HAP-1 (cell line): Measurements from ENCODE around the gene CCN5.
"Not testable (repeated sequence)": the region's sequence is repeated elsewhere in the genome, so short reads cannot be mapped to it uniquely, and the experiment has no call there.

Experiments used
- DNase-seq, 2 experiments: peaks; one replicate each; pipeline ENCODE4 v3.0.0-alpha.2; 2016 to 2020; ENCODE audit warnings: low spot score in 2 of 2
- H3K27me3 ChIP-seq: fragments of 250-450 bp; sonication (Bioruptor Pico); 2 replicates; pipeline ENCODE4 v1.5.1; 2020; ENCODE audit warnings: low read depth, mild to moderate bottlenecking, moderate library complexity
- H3K36me3 ChIP-seq: fragments of 250-450 bp; sonication (Bioruptor Pico); replicated peaks from 2 replicates; pipeline ENCODE4 v1.5.1; 2020; ENCODE audit warnings: mild to moderate bottlenecking
- H3K4me1 ChIP-seq: fragments of 250-450 bp; sonication (Bioruptor Pico); 2 replicates; pipeline ENCODE4 v1.5.1; 2020; ENCODE audit warnings: mild to moderate bottlenecking
- H3K4me3 ChIP-seq: fragments of 250-450 bp; sonication (Bioruptor Pico); 2 replicates; pipeline ENCODE4 v1.5.1; 2020; ENCODE audit warnings: mild to moderate bottlenecking, moderate library complexity
- H3K9me3 ChIP-seq: fragments of 250-450 bp; sonication (Bioruptor Pico); 2 replicates; pipeline ENCODE4 v1.5.1; 2020; ENCODE audit warnings: mild to moderate bottlenecking, moderate library complexity
- in situ Hi-C: fragments of 300-500 bp; cut with MboI; formaldehyde crosslinking; loops from 3 replicates; pipeline ENCODE4 v1.14.3; 2020; ENCODE audit warnings: low sequenced_read_pairs, inconsistent platforms, mixed read lengths

Gene CCN5

DNA sequence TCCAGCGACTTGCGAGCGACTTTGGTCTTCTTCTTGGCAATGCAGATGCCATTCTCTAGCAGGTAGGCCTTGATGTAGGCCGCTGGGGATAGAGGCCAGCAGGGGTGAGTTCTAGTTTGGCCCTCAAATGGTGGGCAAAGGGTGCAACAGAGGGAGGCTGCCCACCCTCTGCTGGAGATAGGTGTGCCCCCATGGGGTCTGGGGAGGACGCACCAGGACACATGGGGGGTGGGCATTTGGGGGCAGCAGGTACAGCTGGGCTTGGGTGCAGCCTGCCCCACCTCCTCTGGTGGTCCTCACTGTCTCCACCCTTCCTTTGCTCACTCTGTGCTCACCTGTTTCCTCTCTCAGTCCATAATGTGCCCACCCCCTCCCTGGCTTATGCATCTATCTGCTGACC, 41.8 kb downstream of the CCN5 start:
- Histone ChIP-seq H3K36me3 (no peaks in the 10 kb centered on the region), H3K4me1 (no peaks in the 10 kb centered on the region), H3K9me3 (no peaks in the 10 kb centered on the region), H3K27me3 (no peaks in the 10 kb centered on the region), H3K4me3 (no peak overlapping the region)
- in situ Hi-C loops, result no loop called here
- no peak for DNase-seq

DNA sequence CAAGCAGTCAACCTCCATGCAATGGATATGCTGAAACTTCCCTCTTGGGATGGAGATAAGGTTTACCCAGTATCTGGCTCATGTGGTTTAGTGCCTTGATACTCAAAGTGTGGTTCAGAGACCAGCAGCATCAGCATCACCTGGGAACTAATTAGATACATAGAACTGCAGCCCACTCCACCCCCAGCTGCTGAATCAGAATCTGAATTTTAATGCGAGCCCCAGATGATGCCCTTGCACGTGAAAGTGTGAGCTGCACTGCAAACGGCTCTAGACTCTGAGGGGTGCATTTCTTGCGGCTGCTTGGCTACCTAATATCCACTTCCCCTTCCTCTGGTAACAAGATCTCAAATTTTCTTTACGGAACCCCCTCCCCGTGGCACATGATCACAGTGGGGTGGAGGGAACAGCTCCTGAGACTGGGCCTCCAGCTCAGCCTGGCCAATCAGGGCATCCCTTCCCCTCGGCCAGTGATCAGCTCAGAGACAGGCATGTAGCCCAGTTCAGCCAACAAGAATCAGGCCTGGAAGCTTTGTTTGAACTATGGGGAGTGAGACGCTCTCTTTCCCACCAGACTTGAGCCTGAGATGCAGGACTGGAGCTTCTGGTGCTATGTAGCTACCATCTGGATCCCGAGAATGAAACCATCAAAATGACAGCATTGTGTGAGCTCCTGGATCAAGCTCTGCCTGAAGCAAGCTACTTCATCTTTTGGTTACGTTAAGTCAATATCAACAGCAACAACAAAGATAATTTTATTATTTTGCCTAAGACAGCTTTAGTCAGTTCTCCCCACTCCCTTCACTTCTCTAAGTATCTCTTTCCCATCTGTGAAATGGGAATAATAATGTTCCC, 43.3 kb downstream of the CCN5 start:
- Histone ChIP-seq H3K9me3 (no peaks in the 10 kb centered on the region), H3K4me1 (no peaks in the 10 kb centered on the region), H3K36me3 (no peaks in the 10 kb centered on the region), H3K4me3 (no peak overlapping the region), H3K27me3 (no peaks in the 10 kb centered on the region)
- in situ Hi-C loops, result no loop called here
- no peak for DNase-seq

DNA sequence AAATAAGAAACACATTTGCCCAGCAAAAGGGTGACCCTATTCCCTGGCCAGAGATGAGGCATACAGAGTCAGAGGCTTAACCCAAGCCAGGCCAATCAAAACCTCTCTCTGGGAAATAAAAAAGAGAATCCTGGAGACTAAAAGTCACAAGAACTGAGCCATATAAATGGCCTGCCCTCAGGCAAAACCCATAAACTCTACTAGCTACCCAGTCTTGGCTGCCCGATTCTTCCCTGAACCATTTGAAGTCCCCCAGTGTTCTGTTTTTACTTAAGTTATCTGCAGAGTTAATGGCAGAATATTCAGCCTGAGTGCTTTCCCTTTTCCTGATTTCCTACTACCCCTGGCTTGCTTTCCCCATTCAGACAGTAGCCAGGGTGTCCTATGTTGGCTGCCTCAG, 44.4 kb downstream of the CCN5 start:
- in situ Hi-C loops, result no loop called here
- no peaks in the 10 kb centered on the region for H3K27me3 ChIP-seq
- no peaks in the 10 kb centered on the region for H3K9me3 ChIP-seq
- no peak overlapping the region for H3K4me3 ChIP-seq
- H3K4me1 ChIP-seq, result no peaks in the 10 kb centered on the region
- no peaks in the 10 kb centered on the region for H3K36me3 ChIP-seq
- DNase-seq, result no peak

DNA sequence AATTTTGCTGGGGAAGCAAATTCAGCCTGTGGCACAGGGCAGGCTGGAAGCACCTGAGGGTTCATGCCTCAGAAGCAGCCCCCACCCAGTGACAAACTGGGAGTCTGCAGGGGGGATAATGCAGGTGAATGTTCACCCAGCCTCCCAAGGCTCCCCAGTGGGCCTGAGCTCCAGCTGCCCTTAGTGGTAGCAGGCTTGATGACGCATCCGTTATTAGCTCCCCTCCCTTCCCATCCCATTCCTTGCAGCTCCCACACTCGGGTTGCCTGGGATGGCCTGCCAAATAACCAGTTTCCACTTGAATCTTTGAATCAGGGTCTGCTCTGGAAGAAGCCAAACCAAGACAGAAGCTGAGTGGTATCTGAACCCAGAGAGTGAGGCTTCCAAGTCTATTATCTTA, 46.3 kb downstream of the CCN5 start:
- H3K36me3 ChIP-seq, result no peaks in the 10 kb centered on the region
- H3K27me3 ChIP-seq, result no peaks in the 10 kb centered on the region
- no peak for DNase-seq
- in situ Hi-C loops, result no loop called here
- H3K4me1 ChIP-seq, result peaks cover 10% of the 10 kb centered on the region
- H3K9me3 ChIP-seq, result no peaks in the 10 kb centered on the region
- no peak overlapping the region for H3K4me3 ChIP-seq

DNA sequence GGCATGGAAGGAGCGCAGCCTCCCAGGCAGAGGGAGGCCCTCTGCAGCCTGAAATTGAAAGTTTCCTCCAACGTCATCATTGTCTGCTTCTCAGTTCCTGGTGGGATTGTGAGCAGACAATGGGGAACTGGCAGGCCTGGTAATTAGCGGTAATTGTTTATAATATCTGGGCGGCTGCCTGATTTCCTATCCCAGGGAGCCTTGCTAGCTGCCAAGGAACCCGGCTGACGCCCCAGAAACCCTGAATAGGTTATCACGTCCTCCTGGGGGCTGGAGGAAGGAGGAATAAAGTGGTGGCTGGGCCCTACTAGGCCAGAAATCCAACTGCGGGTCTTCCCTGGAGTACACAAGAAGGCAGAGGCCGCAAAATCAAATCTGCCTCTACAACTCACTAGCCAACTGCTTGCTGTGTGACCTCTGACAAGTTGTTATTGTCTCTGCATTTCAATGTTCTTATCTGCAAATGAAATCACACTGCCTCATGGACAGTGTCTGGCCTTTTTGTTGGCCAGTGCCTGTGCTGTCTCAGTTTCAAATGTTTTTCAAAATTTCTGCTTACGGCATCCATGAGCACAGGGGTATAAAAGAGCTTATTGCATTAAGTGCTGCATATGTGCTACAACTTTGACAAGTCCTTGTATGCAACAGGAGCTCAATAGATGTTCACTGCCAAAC, 47.4 kb downstream of the CCN5 start:
- no peak for DNase-seq
- in situ Hi-C loops, result no loop called here
- Histone ChIP-seq H3K9me3 (no peaks in the 10 kb centered on the region), H3K4me1 (peaks cover 10% of the 10 kb centered on the region), H3K36me3 (no peaks in the 10 kb centered on the region), H3K4me3 (no peak overlapping the region), H3K27me3 (no peaks in the 10 kb centered on the region)

DNA sequence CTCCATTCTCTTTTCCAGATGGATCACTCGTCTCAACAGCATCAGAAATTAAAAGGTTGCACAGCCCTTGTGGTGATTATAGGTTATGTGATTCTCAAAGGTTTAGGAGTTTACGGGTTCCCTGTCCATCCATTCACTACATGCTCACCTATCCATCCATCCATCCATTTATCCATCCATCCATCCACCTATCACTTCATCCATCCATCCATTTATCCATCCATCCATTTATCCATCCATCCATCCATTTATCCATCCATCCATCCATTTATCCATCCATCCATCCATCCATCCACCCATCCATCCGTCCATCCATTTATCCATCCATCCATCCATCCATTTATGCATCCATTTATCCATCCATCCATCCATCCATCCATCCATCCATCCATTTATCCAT, 48.6 kb downstream of the CCN5 start:
- H3K27me3 ChIP-seq, H3K4me1 ChIP-seq, H3K36me3 ChIP-seq, in situ Hi-C loops, H3K4me3 ChIP-seq, H3K9me3 ChIP-seq, DNase-seq: not testable (repeated sequence)

DNA sequence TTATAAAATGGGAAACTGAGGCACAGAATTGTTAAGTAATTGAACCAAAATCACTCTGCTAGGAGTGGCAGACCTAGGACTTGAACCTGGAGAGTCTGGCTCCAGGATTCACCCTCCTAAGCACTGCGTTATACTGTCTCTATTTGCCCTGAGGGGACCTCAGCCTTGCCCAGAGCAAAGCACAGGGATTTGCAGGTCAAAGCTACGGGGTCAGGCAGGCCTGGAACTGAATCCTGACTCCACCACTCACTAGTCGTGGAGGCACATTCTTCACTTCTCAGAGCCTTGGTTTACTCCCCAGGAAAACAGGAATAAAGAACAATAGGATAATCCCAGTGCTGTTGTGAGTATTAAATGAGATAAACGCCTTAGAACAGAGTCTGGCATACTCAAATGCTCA, 49.9 kb downstream of the CCN5 start:
- Histone ChIP-seq H3K27me3 (no peaks in the 10 kb centered on the region), H3K4me1 (peaks cover 10% of the 10 kb centered on the region), H3K36me3 (no peaks in the 10 kb centered on the region), H3K4me3 (no peak overlapping the region), H3K9me3 (no peaks in the 10 kb centered on the region)
- DNase-seq, result peak; percentile 63 to 70
- in situ Hi-C loops, result no loop called here

DNA sequence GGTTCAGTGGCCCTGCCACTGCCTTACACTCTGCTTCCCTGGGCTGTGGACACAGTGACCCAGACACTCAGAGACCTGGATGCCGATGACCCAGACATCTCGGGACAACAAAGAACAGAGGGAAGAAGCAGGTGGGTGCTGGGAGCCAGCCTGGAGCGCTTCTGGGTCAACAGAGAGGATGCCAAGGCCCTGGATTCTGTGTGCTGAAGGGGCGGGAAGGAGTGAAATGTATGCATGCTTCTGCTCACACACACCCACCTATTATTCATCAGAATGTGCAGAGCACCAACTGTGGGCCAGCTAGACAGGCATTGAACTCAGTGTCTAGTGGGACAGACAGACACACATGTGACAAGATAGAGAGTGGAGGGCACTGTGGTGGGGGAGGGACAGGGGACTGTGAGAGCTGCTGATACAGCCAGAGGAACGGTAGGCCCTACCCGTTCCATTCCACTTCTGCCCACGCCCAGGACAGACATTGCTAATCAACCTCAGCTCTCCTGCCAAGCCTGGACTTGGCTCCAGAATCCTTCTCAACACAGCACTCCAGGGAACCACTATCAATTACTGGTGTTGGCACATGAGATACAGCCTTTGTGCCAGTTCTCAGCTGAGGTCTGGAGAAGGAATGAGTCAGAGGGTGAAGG, 50.7 kb downstream of the CCN5 start:
- Histone ChIP-seq H3K27me3 (no peaks in the 10 kb centered on the region), H3K4me1 (peaks cover 10% of the 10 kb centered on the region), H3K4me3 (no peak overlapping the region), H3K36me3 (no peaks in the 10 kb centered on the region), H3K9me3 (no peaks in the 10 kb centered on the region)
- DNase-seq, result no peak
- in situ Hi-C loops, result no loop called here

DNA sequence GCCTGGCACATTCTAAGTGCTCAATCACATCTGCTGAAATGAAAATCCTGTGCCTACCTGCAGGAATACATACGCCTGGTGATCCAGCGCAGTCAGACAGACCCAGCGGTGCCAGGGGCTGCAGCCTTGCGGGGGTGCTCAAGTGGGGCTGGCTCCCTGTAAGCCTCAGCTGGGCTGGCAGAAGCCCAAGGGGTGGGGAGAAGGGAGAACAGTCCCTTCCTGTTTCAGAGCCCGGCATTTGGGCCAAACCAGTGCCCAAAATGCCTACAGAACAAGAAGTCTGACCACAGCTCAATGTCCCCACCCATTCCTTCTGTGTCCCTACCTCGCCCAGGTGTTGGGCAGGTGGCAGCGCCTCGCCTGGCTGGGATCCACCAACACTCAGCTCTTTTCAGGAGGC, 53.1 kb downstream of the CCN5 start:
- DNase-seq, result no peak
- in situ Hi-C loops, result no loop called here
- H3K36me3 ChIP-seq, result no peaks in the 10 kb centered on the region
- no peaks in the 10 kb centered on the region for H3K9me3 ChIP-seq
- no peaks in the 10 kb centered on the region for H3K27me3 ChIP-seq
- peaks cover 10% of the 10 kb centered on the region for H3K4me1 ChIP-seq
- no peak overlapping the region for H3K4me3 ChIP-seq

DNA sequence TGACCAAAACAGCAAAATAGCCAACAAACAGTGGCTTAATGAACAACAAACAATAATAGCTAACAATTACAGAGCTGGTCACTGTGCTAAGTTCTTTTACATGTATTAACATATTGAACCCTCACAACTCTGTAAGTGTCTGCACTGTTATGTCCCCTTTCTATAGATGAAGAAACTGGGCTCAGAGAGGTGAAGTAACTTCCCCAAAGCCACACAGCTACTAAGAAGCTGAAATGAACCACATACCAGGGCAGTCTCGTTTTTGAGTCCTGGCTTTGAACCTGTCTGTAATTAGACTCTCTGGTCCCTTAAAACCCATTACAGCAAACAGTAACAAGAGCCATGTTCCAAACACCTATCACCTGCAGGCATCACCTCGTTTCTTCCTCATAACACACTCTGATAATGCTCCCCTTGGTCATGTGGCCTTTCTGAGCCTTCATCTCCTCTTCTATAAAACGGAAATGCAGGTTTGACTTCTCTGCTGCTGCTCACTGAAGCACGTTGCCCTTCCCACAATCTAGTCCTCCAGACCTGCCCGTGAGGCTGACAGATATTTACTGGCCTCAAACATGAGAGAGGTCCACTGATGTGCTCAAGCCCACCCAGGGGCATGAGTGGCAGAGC, 53.8 kb downstream of the CCN5 start:
- Histone ChIP-seq H3K27me3 (no peaks in the 10 kb centered on the region), H3K4me1 (peaks cover 10% of the 10 kb centered on the region), H3K9me3 (no peaks in the 10 kb centered on the region), H3K4me3 (no peak overlapping the region), H3K36me3 (no peaks in the 10 kb centered on the region)
- in situ Hi-C loops, result no loop called here
- DNase-seq, result no peak

DNA sequence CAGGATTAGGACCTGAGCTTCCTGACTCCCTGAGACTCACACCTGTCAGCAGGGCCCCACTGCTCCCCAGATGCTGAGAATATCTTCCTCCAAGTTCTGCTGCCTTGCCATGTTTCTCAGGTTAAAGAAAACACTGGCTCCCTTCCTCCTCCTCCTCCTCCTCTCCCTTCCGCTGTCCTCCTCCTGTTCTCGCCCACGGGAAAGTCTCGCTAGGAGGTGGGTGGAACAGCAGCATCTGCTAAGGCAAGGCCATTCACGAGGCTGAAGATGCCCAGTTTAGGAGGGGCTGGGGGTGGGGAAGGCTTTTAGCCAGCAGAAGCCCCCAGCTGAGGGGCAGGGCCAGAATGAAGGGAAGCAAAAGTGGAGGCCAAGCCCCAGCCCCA, 54.3 kb downstream of the CCN5 start:
- Histone ChIP-seq H3K4me1 (peaks cover 10% of the 10 kb centered on the region), H3K4me3 (no peak overlapping the region), H3K9me3 (no peaks in the 10 kb centered on the region), H3K36me3 (no peaks in the 10 kb centered on the region), H3K27me3 (no peaks in the 10 kb centered on the region)
- no peak for DNase-seq
- in situ Hi-C loops, result no loop called here

DNA sequence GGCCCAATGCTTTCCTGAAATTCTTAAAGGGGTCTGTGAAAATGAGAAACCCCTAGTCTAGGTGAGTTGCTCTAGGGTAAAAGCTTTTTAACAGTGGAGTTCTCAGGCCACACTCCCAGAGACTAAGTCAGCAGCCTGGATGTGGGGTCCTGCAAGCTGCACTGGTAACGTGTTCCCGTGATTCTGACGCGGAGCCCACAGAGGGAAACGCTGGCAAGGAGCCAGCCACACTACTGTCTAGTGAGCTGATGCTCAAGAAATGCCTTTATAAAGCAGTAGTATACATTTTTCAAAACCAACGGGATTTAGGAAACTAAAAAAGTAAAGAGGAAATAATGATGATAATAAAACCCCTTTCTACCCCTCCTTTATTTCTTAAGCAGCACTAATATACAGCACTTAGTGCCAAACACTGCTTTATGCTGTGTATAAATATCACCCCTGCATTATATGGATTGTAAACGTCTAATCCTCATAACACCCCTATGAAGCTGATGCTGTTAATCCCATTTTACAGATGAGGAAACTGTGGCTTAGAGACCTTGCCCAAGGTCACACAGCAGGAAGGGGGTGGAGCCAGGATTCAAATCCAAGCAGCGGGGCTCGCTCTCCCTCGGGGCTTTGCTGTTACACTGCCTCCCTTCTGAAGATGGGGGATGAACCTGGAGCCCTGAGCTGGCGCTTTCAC, 55.5 kb downstream of the CCN5 start:
- in situ Hi-C loops, result no loop called here
- Histone ChIP-seq H3K4me1 (peaks cover under 1% of the 10 kb centered on the region; the same call in 1 of the 2 replicates), H3K27me3 (no peaks in the 10 kb centered on the region), H3K9me3 (no peaks in the 10 kb centered on the region), H3K4me3 (no peak overlapping the region), H3K36me3 (no peaks in the 10 kb centered on the region)
- no peak for DNase-seq

DNA sequence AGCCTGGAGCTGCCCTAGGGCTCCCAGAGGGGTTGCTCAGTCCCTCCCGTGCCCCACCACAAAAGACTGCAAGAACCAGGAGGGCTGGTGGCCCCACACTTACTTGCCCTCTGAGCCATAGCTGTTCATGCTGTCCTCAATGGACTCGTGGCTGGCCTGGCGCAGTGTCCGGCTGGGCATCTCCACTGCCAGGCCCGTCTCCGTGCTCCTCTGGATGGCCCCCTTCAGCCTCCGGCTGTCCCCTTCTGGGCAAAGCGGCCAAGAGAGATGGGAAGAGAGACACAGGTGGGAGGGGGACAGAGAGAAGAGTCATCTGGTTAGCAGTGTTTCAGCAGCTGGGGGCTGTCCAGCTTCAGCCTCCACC, 56.0 kb downstream of the CCN5 start:
- in situ Hi-C loops, result no loop called here

More for the DNA sequence above, 56.0 kb downstream of the CCN5 start:
- H3K9me3 ChIP-seq, result no peaks in the 10 kb centered on the region
- no peak overlapping the region for H3K4me3 ChIP-seq
- H3K4me1 ChIP-seq, result no peaks in the 10 kb centered on the region
- DNase-seq, result no peak
- H3K27me3 ChIP-seq, result no peaks in the 10 kb centered on the region
- H3K36me3 ChIP-seq, result no peaks in the 10 kb centered on the region
